ENCODE data around the gene ALDH3B1.
A peak's percentile ranks its signal among the peaks of the same experiment; 100 is the strongest.

Gene ALDH3B1

DNA sequence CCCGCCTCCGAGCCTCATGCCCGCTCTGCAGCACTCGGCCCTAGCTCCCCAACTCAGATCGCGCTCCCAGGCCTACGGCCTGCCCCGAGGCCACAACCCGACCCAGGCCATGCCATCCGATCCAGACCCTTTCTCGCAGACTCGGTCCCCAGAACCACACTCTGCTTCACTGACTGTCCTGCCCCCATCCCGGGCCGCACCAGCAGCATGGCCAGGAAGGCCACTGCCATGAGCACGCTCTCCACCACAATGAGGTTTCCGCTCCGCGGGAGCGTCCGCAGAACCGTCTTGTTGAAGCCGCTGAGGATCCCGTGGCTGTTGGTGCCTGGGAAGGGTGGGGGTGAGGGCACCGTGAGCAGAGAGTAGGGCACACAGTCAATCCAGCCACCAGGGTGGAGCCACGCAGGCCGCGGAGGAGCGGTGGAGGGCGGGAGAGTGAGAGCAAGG lies 12.6 kb upstream of the ALDH3B1 start:
- no peak for DNase-seq (ENCODE audit: low read depth in 3 of 3, low spot score in 1 of 3)

DNA sequence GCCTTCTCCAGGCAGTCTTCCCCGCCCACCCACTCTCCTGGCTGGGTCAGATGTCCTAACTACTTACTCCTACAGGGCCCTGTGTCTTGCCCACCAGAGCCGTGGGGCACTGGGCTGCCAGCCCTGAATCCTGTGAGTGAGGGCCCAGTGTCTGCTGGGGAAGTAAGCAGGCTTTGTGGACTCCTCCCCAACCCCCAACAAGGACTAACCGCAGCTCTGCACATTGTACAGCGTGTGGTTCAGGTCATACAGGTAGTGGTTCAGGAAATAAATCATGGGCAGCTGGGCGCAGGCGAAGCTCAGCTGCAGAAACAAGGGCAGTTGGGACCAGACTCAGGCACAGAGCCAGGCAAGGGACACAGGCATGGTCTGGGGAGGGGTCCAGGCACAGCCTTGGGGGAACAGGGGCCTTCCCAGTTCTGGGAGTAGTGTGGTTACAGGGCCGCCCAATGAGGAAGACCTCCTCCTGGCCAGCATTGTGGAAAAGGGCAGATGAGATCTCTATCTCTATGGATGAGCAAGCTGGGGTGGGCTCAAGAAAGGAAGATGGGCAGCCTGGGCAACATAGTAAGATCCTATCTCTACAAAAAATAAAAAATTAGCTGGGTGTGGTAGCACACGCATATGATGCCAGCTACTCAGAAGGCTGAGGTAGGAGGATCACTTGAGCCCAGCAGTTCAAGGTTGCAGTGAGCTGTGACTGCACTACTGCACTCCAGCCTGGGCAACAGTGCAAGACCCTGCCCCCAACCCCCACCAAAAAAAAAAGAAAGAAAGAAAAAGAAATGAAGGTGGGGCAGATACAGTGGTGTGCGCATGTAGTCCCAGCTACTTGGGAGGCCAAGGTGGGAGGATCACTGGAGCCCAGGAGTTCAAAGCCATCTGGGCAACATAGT lies 11.7 kb upstream of the ALDH3B1 start:
- no peak for DNase-seq (ENCODE audit: low read depth in 3 of 3, low spot score in 1 of 3)

DNA sequence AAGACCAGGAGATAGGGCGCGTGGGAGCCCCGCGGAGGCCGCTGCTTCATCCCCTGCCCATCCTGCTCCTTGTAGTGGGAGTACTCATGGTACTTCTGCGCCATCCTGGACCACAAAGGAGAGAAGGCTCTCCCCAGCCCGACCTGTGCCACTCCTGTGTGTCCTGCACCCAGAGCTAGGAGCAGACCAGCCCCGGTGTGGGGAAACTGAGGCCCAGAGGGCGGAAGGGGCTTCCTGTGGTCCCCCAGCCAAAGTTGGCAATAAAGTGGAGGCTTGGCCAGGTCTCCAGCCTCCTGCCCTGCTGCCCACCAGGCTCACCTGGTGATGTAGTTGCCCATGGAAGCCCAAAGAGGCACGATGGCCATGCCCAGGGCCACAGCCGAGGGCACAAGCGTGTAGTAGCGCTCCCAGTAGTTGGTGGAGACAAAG lies 10.9 kb upstream of the ALDH3B1 start:
- DNase-seq (ENCODE audit: low read depth in 3 of 3, low spot score in 1 of 3): no peak

DNA sequence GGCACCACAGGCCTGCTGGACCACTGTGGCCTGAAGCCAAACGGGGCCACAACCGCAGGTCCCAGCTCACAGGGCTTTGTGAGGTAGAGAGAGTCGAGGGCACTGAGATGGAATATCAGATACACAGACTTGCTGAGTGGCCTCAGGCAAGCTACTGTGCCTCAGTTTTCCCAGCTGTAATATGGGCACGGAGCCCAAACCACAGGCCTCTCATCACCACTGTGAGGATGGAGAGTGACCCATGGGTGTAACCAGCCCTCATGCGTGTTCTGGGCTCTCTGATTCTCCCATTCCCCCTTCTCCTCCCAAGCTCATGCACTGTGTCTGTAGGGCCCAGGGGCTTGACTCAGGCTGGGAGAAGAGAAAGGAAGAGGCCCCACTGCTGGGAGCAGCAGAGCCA lies 10.4 kb upstream of the ALDH3B1 start:
- DNase-seq (ENCODE audit: low read depth in 3 of 3, low spot score in 1 of 3): no peak

DNA sequence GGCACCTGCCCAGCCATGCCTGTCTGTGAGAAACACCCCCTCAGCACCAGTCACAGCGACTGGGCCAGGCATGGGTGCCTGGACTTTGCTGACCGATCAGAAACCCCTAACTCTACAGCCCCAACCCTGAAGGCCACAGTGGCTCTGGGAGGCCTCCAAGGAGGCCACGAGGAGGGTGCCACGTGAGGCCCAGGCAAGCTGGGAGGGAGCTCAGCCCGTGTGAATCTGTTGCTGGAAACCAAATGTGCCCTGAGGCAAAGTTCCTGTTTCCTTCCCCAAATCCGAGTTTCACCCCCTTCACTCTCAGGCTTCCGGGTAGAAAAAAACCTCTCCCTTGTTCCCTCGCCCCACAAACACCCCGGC lies 7.6 kb upstream of the ALDH3B1 start:
- no peak for DNase-seq (ENCODE audit: low read depth in 3 of 3, low spot score in 1 of 3)

DNA sequence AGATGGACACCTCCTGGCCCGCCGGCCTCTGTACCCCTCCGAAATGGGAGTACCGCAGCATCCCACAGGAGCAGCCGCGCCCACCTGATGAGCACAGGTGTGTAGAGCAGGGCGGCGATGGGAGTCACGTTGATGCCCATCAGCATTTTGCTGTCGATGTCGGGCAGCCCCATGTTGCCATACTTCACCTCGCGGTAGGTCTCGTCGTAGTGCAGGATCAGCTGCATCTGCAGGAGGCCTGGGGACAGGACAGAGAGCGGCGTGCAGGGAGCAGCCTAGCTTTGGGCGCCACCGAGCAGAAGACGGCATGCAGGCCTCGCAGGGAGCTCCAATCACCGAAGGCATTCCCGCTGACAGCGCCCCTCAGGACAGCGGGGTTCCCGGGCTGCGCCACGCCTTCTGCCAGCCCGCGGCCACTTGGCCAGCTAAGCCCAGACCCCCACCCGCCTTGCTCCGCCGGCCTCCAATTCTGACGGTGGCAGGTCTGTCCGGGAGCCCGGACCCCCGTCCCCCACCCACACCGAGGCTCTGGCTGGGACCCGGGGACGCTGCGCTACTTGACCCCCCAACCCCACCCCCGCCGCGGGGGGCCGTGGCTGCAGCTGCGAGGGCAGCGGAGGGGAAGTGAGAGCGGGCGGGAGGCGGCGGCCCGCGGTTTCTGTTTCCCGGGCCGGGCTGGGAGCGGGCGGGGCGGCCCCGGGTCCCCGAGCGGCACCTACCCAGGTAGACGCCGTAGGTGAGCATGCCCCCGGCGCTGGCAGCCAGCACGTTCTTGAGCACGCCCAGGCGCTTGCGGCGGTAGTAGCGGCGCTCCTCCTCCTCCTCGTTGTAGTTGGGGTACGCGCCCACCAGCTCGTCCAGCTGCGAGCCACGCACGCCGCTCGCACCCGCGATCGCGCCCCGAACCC lies 6.9 kb upstream of the ALDH3B1 start:
- peak in 2 of 3 donors; percentile 22 to 31 for DNase-seq (ENCODE audit: low read depth in 3 of 3, low spot score in 1 of 3)

DNA sequence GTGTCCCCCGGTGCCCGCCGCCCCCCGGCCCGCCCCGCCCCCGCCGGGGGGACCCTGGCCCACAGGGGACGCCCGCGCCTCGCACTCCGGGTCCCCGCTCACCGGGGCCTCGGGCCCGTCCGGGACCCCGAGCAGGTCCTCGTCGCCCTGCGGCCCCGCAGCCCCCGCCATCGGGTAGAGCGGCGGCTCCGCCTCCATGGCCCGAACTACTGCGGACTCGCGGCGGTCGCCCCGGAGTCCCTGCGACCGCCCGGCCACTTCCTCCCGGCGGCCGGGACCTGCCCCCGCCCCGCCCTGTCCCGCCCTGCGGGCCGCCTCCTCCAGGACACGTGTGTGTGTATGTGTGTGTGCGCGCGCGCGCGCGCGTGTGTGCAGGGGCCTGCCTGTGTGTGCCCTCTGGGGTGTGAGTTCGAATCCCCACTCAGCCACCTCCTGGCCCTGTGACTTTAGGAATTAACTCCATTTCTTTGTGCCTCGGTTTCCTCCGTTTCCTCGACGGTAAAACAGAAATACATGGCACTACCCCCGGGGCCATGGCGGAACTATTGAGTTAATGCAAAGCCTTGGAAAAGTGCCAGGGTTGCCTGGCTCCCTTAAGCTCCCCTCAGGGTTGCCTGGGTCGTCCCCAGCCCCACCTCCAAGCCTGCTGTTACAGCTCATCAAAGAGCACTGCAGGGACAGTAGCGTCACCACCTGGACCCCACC lies 6.1 kb upstream of the ALDH3B1 start, which contains the start of gene UNC93B1:
Gene UNC93B1, minus strand, starts transcription at position 252 of the 705 bp plus-strand sequence. Its CDS starts 54 bp downstream, at position 198.
- peak; percentile 35 to 68 (median 49) for DNase-seq (ENCODE audit: low read depth in 3 of 3, low spot score in 1 of 3)

DNA sequence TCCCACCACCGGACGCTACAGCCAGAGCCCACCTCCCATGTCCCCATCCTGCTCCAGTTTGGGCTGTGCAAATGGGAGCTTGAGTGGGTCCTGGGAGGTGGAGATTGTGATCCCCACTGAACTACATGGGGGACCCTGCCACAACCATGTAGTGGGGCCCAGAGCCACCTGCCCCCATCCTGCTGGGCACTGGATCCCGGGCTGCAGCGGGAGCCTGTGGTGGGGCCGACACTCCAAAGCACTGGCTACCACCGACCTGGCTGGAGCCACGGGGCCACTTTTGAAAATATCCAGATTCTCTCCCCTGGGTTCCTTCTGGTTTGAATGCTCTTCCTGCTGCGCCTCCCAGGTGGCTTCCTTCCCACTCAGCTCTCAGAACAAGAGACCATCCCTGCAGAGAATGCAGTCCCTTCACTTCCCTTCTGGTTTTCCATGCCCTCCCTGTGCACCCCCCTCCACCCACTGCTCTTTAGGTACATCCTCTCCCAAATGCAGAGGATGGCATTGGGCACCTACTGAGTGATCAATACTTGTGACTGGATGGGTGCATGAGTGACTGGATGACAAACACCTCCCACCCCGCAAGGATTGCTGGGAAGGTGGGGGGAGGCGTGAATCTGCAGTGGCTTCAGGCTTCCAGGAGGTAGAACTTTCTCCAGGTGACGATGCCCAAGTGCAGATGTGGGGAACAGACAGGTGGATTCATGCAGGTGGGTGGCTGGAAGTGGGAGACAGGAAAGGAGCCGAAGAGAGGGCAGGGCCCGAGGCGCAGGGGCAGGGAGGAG lies 5.4 kb upstream of the ALDH3B1 start:
- DNase-seq (ENCODE audit: low read depth in 3 of 3, low spot score in 1 of 3): no peak

DNA sequence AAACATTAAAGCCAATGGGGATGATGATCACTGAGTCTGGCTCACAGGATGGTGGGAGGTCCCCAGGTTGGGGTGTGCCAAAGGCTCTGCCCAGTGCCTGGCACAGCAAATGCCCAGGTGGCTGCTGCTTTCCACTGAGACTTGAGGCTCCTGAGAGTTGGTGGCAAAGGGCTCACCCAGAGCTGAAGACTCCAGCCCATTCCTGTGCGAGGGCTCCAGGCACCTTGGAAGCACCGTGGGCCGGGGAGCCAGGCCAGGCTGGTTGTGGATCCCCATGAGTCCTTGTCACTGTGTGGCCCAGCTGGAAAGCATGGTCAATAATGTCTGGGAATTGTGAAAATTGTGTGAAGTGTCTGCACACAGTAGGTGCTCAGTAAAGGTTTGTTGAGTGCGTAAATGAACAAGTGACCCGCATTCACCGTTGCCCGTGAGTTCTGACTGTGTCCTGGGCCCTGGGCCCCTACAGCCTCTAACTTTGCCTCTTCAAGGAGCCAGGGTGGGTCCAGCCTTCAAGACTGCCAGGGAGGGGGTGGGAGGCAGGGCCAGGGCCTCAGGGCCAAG lies 3.4 kb upstream of the ALDH3B1 start:
- DNase-seq (ENCODE audit: low read depth in 3 of 3, low spot score in 1 of 3): no peak

DNA sequence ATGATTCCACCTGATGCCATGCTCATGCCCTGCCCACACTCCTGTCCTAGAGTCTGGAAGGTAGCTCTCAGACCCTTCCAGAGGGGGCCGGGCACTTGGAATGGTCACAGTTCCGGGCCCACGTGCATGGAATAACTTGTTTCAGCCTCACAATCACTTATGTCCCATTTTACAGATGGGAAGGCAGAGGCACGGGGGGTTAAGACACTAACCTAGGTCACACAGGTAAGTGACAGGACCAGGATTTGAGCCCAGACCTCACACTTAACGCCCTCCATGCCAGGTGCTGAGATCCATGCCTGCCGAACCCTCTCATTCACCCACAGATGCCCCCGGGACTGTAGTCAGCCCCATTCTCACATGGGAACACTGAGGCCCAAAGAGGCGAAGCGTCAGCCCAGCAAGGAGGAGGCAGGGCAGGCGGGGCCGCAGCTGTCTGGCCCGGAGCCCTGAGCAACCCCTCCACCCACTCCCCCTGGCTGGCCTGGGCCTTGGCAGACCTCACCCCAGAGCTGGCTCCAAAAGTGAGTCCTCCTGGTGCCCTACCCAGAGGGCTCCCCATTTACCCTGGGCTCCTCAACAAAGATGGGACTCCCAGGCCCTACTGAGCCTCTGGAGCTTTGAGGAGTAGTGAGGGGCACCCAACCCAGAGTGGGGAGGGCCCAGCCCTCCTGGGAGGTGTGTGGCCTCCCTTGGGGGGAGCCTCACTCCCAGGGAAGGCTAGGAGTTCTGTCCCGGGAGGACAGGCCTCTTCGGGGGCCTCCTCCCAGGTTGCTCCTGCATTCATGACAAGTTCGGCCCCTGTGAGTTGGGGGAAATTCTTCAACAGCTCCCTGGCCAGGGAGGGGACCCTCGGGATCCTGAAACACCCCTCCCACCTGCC lies 2.4 kb upstream of the ALDH3B1 start:
- DNase-seq (ENCODE audit: low read depth in 3 of 3, low spot score in 1 of 3): no peak

DNA sequence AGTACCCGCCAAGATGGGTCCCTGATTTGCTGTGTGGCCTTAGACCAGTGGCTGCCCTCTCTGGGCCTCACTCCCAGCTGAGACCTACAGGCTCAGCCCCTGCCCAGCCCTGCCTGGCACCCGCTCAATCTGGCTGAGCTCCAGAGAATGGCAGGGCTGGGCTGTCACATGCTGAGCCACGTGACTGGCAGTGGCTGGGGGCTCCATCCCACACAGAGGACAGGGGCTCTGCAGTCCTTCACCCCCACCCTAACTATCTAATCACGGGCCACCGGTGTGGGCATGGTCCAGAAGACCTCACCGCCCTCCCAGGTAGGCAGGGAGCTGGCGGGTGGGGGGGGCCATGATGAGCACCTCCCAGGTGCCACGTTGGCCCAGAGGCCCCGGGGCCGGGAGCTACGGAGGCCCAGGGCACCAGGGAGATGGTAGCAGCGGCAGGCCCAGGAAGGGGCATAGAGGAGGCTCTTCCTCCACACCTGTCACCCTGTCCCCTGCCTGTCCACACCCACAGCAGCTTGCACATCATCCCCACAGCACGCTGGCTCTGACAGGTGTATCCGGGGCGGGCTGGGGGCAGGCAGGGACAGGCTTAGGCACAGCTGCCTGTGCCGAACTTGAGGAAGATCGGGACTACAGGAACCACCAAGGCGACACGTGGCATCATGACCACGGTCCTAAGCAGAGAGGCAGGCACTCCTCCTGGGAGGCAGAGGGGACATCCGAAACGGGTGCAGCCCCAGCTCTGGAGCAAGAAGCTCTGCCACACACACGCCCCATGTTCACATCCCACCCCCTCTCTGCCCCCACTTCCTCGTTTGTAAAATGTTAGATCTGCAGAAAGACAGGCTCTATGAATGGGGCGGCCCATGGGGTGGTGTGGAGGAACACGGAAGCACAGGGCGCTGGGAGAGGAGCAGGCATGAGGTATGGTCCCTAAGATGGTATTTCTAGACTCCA lies 1.5 kb upstream of the ALDH3B1 start:
- DNase-seq (ENCODE audit: low read depth in 3 of 3, low spot score in 1 of 3): no peak

DNA sequence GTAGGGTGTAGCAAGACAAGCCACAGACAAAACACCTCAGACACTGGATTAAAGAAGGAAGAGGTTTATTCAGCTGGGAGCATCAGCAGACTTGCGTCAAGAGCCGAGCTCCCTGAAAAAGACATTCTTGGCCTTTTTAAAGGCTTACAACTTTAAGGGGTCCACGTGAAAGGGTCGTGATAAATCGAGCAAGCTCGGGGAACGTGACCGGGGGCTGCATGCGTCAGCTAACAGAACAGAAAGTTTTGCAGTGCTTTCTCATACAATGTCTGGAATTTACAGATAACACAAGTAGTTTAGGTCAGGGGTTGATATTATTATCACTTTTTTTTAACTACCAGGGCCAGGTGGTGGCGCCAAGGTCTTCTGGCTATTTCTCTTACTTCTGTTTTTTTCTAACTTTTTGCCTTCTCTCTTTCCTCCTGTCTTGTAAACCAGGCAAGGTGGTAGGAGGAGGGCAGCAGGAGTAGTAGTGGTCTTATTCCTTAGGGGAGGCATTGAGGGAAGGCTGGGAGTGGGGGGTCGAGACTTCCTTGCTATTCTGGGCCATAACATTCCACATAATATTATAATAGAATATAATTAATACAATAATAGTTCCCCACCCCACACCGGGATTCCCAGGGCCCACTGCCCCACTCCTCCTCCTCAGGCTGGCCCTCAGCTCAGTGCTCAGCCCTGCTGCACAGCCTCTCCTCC lies 587 bp upstream of the ALDH3B1 start:
- DNase-seq (ENCODE audit: low read depth in 3 of 3, low spot score in 1 of 3): no peak

DNA sequence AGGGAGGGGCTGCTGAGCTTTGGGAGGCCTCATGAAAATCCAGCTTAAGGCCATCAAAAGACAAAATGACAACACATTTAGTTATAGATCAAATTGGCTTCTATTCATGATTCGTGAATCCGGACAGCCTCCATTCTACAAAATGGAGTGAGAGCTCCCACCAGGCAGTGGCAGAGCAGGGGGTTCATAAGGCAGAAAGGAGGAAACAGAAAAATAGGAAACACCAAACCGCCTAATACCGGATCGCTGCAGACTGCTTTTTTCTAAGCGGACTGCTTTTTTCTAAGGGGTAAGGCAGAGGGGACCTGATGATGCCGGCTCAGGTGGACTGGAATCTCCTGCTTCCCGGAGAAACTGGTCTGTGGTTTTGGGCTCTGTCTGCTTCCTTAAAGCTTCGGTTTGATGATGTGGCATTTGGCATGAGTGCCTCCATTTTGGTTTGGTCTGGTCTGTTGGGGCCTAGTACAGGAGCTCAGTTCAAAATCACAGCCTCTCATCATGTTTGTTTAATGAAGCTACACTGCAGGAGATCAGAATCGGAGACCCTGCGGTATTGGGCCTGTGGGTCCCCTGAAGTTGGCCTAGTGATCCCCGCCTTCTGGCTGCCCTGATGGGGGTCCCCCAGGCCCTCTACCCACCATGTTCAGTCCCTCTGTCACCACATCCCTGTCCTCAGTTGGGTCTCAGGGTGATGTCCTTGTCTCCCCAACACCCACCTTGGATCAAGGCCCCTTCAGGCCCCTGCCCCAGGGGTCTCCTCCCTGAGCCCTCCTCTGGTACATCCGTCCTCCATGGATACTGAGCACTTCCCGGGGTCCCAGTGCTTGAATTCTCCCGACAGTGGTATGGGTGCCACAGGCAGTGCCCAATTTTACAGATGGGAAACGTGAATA lies 1.2 kb downstream of the ALDH3B1 start:
- DNase-seq (ENCODE audit: low read depth in 3 of 3, low spot score in 1 of 3): no peak

DNA sequence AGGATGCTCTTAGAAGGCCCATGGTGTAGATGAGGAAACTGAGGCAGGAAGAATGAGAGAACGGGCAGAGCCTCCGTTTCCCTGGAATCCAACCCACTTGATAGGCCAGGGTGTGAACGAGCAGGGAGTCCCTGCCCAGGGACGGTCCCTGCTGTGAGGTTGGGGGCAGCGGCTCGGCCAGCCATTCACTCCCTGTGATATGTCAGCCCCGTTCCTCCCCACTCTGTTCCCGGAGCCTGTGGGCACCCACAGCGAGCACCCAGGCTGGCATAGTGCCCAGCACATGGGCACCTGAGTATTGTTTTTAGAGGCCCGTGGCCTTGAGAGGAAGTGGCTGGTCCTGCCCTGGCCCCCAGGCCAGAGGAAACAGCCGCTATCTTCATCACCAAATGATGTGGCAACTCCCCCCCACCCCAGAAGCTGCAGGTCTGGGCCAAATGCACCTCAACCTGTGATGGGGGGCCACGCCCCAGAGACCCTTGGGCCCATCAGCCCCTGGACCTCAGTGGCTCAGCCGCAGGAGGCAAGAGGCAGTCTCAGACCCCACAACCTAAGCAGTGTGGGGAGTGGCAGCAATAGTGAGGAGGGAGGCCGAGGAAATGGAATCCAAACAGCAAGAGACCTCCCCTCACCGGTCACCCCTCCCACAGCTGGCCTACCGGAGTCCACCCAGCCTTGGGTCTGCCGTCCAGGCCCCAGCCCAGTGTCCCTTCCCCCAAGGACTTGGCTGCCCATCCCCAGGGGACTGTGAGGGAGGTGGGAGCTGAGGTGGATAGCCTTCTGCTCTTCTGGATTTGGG lies 2.1 kb downstream of the ALDH3B1 start:
- DNase-seq (ENCODE audit: low read depth in 3 of 3, low spot score in 1 of 3): no peak

DNA sequence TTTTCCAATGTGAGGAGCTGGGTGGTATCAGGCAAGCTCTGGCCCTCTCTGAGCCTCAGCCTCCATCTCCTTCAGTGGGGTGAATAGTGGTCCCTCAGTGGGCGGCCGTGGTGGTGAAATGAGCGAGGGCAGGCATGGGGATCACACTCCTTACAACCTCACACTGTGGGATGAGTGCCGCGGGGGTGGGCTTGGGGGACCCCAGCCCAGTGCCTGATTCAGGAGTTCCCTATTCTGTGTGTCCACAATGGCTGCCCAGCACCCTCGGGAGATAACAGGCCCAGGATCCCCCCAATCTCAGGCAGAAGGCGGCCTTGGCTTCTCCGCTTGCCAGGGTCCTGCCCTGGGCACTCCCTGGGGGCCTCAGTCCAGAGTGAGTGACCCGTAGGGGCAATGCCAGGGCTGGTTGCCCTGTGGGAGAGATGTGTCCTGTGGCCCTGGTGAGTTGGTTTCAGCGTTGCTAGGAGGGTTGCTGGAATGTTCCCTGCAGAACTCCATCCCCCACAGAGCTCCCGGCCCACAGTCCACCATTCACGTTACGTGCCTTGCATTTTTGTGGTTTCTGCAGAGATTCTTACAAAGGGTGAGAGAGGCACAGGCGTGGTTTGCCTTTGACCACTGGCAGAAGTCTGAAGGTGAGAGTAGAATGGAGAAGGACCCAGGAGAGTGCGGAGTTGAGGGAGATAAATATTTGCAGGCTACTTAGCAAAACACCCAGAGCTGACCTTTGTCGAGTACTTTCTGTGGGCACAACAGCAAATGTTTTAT lies 2.9 kb downstream of the ALDH3B1 start:
- DNase-seq (ENCODE audit: low read depth in 3 of 3, low spot score in 1 of 3): no peak
